Measurements from ENCODE around the gene GRK3. TPM values are rescaled to one million over a fixed set of nuclear protein-coding genes. Genes with fewer than 3 reads are reported as not detected.
A peak's percentile ranks its signal among the peaks of the same experiment; 100 is the strongest.

GRK3 gene
- total and polyA plus RNA-seq, 2 donors (not counting 3 experiments of a cell fraction or from before 2014, with no cell fraction given) = 0.68 to 4.4 TPM

DNA sequence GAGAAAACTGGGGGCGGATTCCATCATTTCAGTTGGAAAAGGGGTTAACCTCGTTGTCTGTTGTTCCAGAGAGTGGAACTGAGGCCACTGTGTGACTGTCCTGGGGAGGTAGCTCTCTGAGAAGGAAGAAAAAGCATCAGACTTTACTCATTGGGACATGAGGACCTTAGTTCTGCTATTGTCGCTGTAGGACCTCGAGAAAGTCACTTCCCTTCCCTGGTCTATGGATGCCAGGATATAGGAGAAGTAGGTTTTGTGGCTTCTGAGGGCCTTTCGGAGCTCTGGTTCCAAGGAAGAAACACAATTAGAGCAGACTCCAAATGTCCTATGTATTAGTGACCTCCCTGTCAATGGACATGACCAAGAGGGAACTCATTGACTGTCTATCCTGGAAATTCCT, 183.7 kb downstream of the GRK3 start:
- Histone ChIP-seq H3K9ac (replicated peaks; ENCODE audit: extremely low read depth, insufficient read depth, low read length) (peak overlapping the region; percentile 51), H3K36me3 (ENCODE audit: control insufficient read depth in 2 of 2, extremely low read depth in 1 of 2, insufficient read depth in 2 of 2, low read length in 2 of 2) (no peaks in the 10 kb centered on the region), H3K4me1 (ENCODE audit: control insufficient read depth, extremely low read depth, insufficient read depth, low read length) (peaks cover 23% of the 10 kb centered on the region), H3K79me2 (ENCODE audit: control insufficient read depth, insufficient read depth, low read length) (no peaks in the 10 kb centered on the region), H2AFZ (ENCODE audit: low read depth, low read length) (no peak overlapping the region), H3K9me3 (replicated peaks; ENCODE audit: control insufficient read depth, insufficient read depth, low read length) (no peaks in the 10 kb centered on the region), H3K4me3 (replicated peaks in 1 of 3; ENCODE audit: insufficient read depth in 1 of 3, low read depth in 1 of 3, low read length in 3 of 3) (no peak overlapping the region), H3K9me1 (replicated peaks; ENCODE audit: control insufficient read depth, extremely low read depth, insufficient read depth, low read length) (no peaks in the 10 kb centered on the region), H3K4me2 (ENCODE audit: insufficient read depth, low read length) (no peak overlapping the region), H4K20me1 (replicated peaks; ENCODE audit: control insufficient read depth, extremely low read depth, insufficient read depth, low read length) (no peaks in the 10 kb centered on the region), H3K27me3 (ENCODE audit: control insufficient read depth in 2 of 2, insufficient read depth in 2 of 2, low read length in 2 of 2) (no peaks in the 10 kb centered on the region), H3K27ac (ENCODE audit: insufficient read depth, low read depth, low read length) (peak overlapping the region; percentile 88)
- no peak for TF ChIP-seq POLR2A (IDR thresholded peaks at IDR 0.05; ENCODE audit: low read depth, low read length)
- TF ChIP-seq, protein P1, sequence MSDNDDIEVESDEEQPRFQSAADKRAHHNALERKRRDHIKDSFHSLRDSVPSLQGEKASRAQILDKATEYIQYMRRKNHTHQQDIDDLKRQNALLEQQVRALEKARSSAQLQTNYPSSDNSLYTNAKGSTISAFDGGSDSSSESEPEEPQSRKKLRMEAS (IDR thresholded peaks at IDR 0.05; ENCODE audit: insufficient read depth, insufficient read length) = no peak
- no peak for TF ChIP-seq JUN (IDR thresholded peaks at IDR 0.05; ENCODE audit: borderline replicate concordance, insufficient read depth, insufficient read length, low read depth)
- TF ChIP-seq POLR2AphosphoS5 (IDR thresholded peaks at IDR 0.05; ENCODE audit: insufficient read depth, low read depth, low read length) = no peak
- TF ChIP-seq, protein P2, sequence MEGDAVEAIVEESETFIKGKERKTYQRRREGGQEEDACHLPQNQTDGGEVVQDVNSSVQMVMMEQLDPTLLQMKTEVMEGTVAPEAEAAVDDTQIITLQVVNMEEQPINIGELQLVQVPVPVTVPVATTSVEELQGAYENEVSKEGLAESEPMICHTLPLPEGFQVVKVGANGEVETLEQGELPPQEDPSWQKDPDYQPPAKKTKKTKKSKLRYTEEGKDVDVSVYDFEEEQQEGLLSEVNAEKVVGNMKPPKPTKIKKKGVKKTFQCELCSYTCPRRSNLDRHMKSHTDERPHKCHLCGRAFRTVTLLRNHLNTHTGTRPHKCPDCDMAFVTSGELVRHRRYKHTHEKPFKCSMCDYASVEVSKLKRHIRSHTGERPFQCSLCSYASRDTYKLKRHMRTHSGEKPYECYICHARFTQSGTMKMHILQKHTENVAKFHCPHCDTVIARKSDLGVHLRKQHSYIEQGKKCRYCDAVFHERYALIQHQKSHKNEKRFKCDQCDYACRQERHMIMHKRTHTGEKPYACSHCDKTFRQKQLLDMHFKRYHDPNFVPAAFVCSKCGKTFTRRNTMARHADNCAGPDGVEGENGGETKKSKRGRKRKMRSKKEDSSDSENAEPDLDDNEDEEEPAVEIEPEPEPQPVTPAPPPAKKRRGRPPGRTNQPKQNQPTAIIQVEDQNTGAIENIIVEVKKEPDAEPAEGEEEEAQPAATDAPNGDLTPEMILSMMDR (IDR thresholded peaks at IDR 0.05; ENCODE audit: extremely low read depth in 1 of 2, insufficient read depth in 1 of 2, low read depth in 1 of 2, low read length in 2 of 2) = no peak
- no peak for TF ChIP-seq GATA2 (IDR thresholded peaks at IDR 0.05; ENCODE audit: insufficient read depth, insufficient read length, low read depth, low read length)
- no peak for TF ChIP-seq MYC (IDR thresholded peaks at IDR 0.05; ENCODE audit: low read depth, low read length)
- TF ChIP-seq FOS (IDR thresholded peaks at IDR 0.05; ENCODE audit: borderline replicate concordance, insufficient read depth, low read length) = no peak
- no peak for TF ChIP-seq EZH2 (IDR thresholded peaks at IDR 0.05; ENCODE audit: borderline replicate concordance, low read depth, low read length, severe bottlenecking)
- dilution Hi-C loops (cut with MboI; ENCODE audit: extremely low pct_ligation_motif_present, low sequenced_read_pairs) (no loop called here), intact Hi-C loops (cut with micrococcal nuclease) (no loop called here)
- ChIA-PET POLR2A (no interaction called here), CTCF (interaction anchor here (0.8 kb wide), 1 partner anchor 25 kb away, joined by 3 read pairs; no protein-coding TSS in a partner anchor)
- DNase-seq (ENCODE audit: low read depth, low spot score) = no peak
- BruUV-seq (replicated peaks) = no TSS peak
- no peak for FAIRE-seq
